Measurements from ENCODE around the gene MRPL16. TPM values are rescaled to one million over a fixed set of nuclear protein-coding genes. Genes with fewer than 3 reads are reported as not detected.

MRPL16 gene
- total and polyA plus RNA-seq, 3 donors from 2014 or later, result 65.8 to 103 (median 87.9) TPM

DNA sequence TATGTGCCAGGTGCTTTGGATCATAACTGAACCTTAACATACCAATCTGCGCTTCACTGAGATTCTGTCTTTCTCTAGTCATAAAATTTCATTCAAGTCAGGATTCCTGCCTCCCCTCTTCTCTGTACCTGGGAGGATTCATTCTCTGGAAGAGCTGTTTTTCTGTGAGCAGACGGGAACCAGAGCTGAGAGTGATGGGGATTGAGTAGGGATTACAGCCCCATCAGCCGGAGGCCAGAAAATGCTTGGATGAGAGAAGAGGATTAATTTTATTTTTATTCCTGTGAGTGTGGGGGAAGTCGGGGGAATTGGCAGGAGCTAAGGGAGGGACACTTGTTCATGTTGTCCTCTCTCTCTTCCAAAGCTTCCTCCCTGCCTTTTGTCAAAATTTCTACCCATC is 50.7 kb downstream of the MRPL16 start:
- no peaks in the 10 kb centered on the region for H3K27me3 ChIP-seq
- no peak overlapping the region for H3K27ac ChIP-seq
- WGBS, 2 donors, result 69% methylated on average over 4 of the region's 4 CpGs
- no peaks in the 10 kb centered on the region for H3K9me3 ChIP-seq
- no peak for DNase-seq
- H3K4me1 ChIP-seq, result peaks cover 23% of the 10 kb centered on the region
- H3K36me3 ChIP-seq (ENCODE audit: low read depth, missing control alignments), result no peaks in the 10 kb centered on the region
- no peak overlapping the region for H3K4me3 ChIP-seq
- no peak for TF ChIP-seq POLR2A (IDR thresholded peaks at IDR 0.05)
- TF ChIP-seq, protein P1, sequence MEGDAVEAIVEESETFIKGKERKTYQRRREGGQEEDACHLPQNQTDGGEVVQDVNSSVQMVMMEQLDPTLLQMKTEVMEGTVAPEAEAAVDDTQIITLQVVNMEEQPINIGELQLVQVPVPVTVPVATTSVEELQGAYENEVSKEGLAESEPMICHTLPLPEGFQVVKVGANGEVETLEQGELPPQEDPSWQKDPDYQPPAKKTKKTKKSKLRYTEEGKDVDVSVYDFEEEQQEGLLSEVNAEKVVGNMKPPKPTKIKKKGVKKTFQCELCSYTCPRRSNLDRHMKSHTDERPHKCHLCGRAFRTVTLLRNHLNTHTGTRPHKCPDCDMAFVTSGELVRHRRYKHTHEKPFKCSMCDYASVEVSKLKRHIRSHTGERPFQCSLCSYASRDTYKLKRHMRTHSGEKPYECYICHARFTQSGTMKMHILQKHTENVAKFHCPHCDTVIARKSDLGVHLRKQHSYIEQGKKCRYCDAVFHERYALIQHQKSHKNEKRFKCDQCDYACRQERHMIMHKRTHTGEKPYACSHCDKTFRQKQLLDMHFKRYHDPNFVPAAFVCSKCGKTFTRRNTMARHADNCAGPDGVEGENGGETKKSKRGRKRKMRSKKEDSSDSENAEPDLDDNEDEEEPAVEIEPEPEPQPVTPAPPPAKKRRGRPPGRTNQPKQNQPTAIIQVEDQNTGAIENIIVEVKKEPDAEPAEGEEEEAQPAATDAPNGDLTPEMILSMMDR (IDR thresholded peaks at IDR 0.05), result no peak
- intact Hi-C loops (cut with DNase I; ENCODE audit: low total_unique reads), result loop anchor here (5.0 kb wide), 1 partner anchor 42 kb away; no protein-coding TSS in a partner anchor

GRCh38 chr11:59758401-59759037 is 52.1 kb downstream of the MRPL16 start:
- H3K27ac ChIP-seq, result no peak overlapping the region
- intact Hi-C loops (cut with DNase I; ENCODE audit: low total_unique reads), result loop anchor here (5.0 kb wide), 1 partner anchor 44 kb away; no protein-coding TSS in a partner anchor
- H3K9me3 ChIP-seq, result no peaks in the 10 kb centered on the region
- H3K4me3 ChIP-seq, result no peak overlapping the region
- 76 to 92% methylated on average over 4 of the region's 4 CpGs for WGBS, 2 donors
- H3K36me3 ChIP-seq (ENCODE audit: low read depth, missing control alignments), result no peaks in the 10 kb centered on the region
- no peak for TF ChIP-seq POLR2A (IDR thresholded peaks at IDR 0.05)
- TF ChIP-seq, protein P1 (IDR thresholded peaks at IDR 0.05), result no peak
- no peak for DNase-seq
- no peaks in the 10 kb centered on the region for H3K27me3 ChIP-seq
- H3K4me1 ChIP-seq, result peaks cover 23% of the 10 kb centered on the region

DNA sequence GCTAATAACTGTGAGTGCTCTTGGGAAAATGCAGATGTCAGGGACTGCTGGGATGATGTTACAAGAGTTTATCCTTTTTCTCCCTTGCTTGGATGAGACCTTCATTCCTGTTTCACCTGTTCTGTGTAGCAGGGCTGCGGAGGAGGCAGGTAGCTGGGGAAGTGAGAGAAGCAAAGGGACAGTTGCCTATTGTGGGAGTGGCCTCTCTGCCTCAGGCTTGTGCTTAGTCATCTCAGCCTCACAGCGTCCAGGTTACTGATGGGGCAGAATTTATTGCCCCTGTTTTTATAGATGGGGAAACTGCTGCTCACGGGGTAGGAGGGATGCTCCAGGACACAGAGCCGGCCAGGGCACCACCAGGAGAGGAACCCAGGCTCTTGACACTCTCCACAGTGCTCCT is 53.7 kb downstream of the MRPL16 start:
- 35 to 43% methylated on average over 4 of the region's 4 CpGs for WGBS, 2 donors

DNA sequence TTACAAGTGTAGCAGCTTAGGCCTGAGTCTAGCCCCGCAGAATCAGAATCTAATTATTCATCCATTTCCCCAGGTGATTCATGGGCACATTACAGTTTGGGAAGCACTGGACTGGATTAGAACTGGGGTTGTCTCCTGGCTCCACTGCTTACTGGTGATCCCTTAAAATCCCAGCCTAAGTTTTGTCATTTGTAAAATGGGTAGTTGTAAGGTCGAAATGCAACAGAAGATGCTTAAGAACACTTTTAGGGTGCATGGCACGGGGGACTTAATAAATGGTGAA is 54.1 kb downstream of the MRPL16 start:
- peaks cover 12% of the 10 kb centered on the region for H3K4me1 ChIP-seq
- 14 to 30% methylated on average over 3 of the region's 3 CpGs for WGBS, 2 donors

More for the DNA sequence above, 53.7 kb downstream of the MRPL16 start:
- Histone ChIP-seq H3K36me3 (ENCODE audit: low read depth, missing control alignments) (no peaks in the 10 kb centered on the region), H3K9me3 (no peaks in the 10 kb centered on the region), H3K27me3 (no peaks in the 10 kb centered on the region), H3K4me1 (peaks cover 13% of the 10 kb centered on the region), H3K27ac (peak overlapping the region in 1 of 2 donors; percentile 92), H3K4me3 (no peak overlapping the region)
- TF ChIP-seq, protein P1 (IDR thresholded peaks at IDR 0.05), result no peak
- no peak for TF ChIP-seq POLR2A (IDR thresholded peaks at IDR 0.05)
- DNase-seq, result peak; percentile 54
- intact Hi-C loops (cut with DNase I; ENCODE audit: low total_unique reads), result loop anchor here (5.0 kb wide), 1 partner anchor 45 kb away; no protein-coding TSS in a partner anchor

More for the DNA sequence above, 54.1 kb downstream of the MRPL16 start:
- TF ChIP-seq, protein P1 (IDR thresholded peaks at IDR 0.05), result no peak
- no peak for TF ChIP-seq POLR2A (IDR thresholded peaks at IDR 0.05)
- Histone ChIP-seq H3K9me3 (no peaks in the 10 kb centered on the region), H3K4me3 (peak overlapping the region in 1 of 2 donors; percentile 92), H3K27ac (peak overlapping the region; percentile 87 to 92), H3K27me3 (no peaks in the 10 kb centered on the region), H3K36me3 (ENCODE audit: low read depth, missing control alignments) (no peaks in the 10 kb centered on the region)
- no peak for DNase-seq
- intact Hi-C loops (cut with DNase I; ENCODE audit: low total_unique reads), result loop anchor here (5.0 kb wide), 1 partner anchor 46 kb away; no protein-coding TSS in a partner anchor

Other genes starting within 250 kb of the MRPL16 start
- 10 to 100 TPM; 49.2 to 63.1 TPM for gene OSBP, start 195.0 kb downstream of the MRPL16 start, total RNA-seq
- 45.0 TPM for gene OSBP, start 195.0 kb downstream of the MRPL16 start, polyA plus RNA-seq (ENCODE audit: insufficient read depth, low read depth, low replicate concordance)
- 10 to 100 TPM; 22.5 to 24.0 TPM for gene PATL1, start 141.7 kb downstream of the MRPL16 start, total RNA-seq
- gene PATL1, start 141.7 kb downstream of the MRPL16 start, polyA plus RNA-seq (ENCODE audit: insufficient read depth, low read depth, low replicate concordance), result 25.4 TPM
- gene OR10V1, start 96.9 kb downstream of the MRPL16 start, total RNA-seq, result under 1 TPM in 1 of 2 donors, not detected in 1; 0.39 TPM
- not detected for gene OR10V1, start 96.9 kb downstream of the MRPL16 start, polyA plus RNA-seq (ENCODE audit: insufficient read depth, low read depth, low replicate concordance)
- 100 to 1,000 TPM in 1 of 2 donors, 10 to 100 TPM in 1; 94.3 to 103 TPM for gene STX3, start 55.4 kb downstream of the MRPL16 start, total RNA-seq
- gene STX3, start 55.4 kb downstream of the MRPL16 start, polyA plus RNA-seq (ENCODE audit: insufficient read depth, low read depth, low replicate concordance), result 25.3 TPM
- under 1 TPM in 1 of 2 donors, not detected in 1; 0.37 TPM for gene CBLIF, start 34.7 kb upstream of the MRPL16 start, total RNA-seq
- gene CBLIF, start 34.7 kb upstream of the MRPL16 start, polyA plus RNA-seq (ENCODE audit: insufficient read depth, low read depth, low replicate concordance), result 0.54 TPM
- 1 to 10 TPM; 1.6 to 4.3 TPM for gene TCN1, start 55.7 kb upstream of the MRPL16 start, total RNA-seq
- 1.1 TPM for gene TCN1, start 55.7 kb upstream of the MRPL16 start, polyA plus RNA-seq (ENCODE audit: insufficient read depth, low read depth, low replicate concordance)
- not detected for gene OOSP3, start 68.0 kb upstream of the MRPL16 start, total RNA-seq
- 0.83 TPM for gene OOSP3, start 68.0 kb upstream of the MRPL16 start, polyA plus RNA-seq (ENCODE audit: insufficient read depth, low read depth, low replicate concordance)
- gene OOSP1, start 127.7 kb upstream of the MRPL16 start, total RNA-seq, result under 1 TPM in 1 of 2 donors, not detected in 1; 0.37 TPM
- not detected for gene OOSP1, start 127.7 kb upstream of the MRPL16 start, polyA plus RNA-seq (ENCODE audit: insufficient read depth, low read depth, low replicate concordance)
- not detected for gene OOSP4A, start 153.3 kb upstream of the MRPL16 start, total RNA-seq
- not detected for gene OOSP4A, start 153.3 kb upstream of the MRPL16 start, polyA plus RNA-seq (ENCODE audit: insufficient read depth, low read depth, low replicate concordance)
- gene OOSP4B, start 206.4 kb upstream of the MRPL16 start, total RNA-seq, result under 1 TPM in 1 of 2 donors, not detected in 1; 0.43 TPM
- not detected for gene OOSP4B, start 206.4 kb upstream of the MRPL16 start, polyA plus RNA-seq (ENCODE audit: insufficient read depth, low read depth, low replicate concordance)
- gene OOSP2, start 229.6 kb upstream of the MRPL16 start, total RNA-seq, result 10 to 100 TPM; 50.2 to 73.2 TPM
- 41.9 TPM for gene OOSP2, start 229.6 kb upstream of the MRPL16 start, polyA plus RNA-seq (ENCODE audit: insufficient read depth, low read depth, low replicate concordance)
- gene MS4A3, start 245.9 kb upstream of the MRPL16 start, total RNA-seq, result 1 to 10 TPM; 1.2 to 1.7 TPM
- 0.63 TPM for gene MS4A3, start 245.9 kb upstream of the MRPL16 start, polyA plus RNA-seq (ENCODE audit: insufficient read depth, low read depth, low replicate concordance)